Measurements from ENCODE around the gene NSL1. TPM values are rescaled to one million over a fixed set of nuclear protein-coding genes. Genes with fewer than 3 reads are reported as not detected.

The NSL1 gene
- total and polyA plus RNA-seq, 3 donors from 2014 or later, result 29.3 to 52.7 (median 50.0) TPM

DNA sequence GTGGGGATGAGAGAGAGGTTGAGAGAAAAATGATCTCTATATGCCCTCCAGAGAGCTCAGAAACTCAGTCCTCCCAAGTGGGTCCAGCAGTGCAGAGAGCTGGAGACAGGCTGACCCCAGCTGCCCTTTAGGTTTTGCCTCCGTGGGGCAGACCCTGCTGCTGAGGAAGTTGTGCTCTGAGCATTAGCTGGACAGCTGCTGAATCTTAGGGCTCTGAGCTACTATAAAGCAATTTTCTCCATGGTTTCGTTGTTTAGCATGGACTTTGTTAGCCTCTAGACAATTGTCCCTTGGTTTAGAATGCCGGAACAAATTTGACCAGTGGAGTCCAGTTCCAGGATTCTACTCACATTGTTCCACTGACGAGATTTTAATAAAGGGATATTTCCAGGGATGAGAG is 114.0 kb downstream of the NSL1 start:
- 85 to 93% methylated on average over 3 to 4 of the region's 4 CpGs for WGBS, 2 donors
- TF ChIP-seq POLR2A (IDR thresholded peaks at IDR 0.05), result no peak
- TF ChIP-seq, protein P1, sequence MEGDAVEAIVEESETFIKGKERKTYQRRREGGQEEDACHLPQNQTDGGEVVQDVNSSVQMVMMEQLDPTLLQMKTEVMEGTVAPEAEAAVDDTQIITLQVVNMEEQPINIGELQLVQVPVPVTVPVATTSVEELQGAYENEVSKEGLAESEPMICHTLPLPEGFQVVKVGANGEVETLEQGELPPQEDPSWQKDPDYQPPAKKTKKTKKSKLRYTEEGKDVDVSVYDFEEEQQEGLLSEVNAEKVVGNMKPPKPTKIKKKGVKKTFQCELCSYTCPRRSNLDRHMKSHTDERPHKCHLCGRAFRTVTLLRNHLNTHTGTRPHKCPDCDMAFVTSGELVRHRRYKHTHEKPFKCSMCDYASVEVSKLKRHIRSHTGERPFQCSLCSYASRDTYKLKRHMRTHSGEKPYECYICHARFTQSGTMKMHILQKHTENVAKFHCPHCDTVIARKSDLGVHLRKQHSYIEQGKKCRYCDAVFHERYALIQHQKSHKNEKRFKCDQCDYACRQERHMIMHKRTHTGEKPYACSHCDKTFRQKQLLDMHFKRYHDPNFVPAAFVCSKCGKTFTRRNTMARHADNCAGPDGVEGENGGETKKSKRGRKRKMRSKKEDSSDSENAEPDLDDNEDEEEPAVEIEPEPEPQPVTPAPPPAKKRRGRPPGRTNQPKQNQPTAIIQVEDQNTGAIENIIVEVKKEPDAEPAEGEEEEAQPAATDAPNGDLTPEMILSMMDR (IDR thresholded peaks at IDR 0.05), result no peak
- intact Hi-C loops (cut with DNase I; ENCODE audit: low total_unique reads), result no loop called here

DNA sequence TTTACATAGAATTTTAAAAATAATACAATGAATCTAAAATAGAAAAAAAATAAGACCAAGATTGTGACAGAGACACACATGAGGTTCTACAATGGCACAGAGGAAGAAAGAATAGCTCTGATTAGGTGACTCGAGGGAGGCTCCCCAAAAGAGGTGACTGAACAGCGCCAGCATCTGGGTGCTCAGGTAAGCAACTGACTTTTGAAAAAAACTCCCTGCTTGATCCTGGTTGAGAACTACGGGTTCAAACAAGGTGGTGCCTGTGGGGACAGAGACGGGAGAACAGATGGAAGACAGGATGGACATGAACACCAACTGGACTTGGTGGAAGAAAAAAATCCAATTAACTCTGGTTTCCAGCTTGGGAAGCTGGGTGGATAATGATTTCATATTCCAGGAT is 114.4 kb downstream of the NSL1 start:
- Histone ChIP-seq H3K27me3 (no peaks in the 10 kb centered on the region), H3K4me3 (no peak overlapping the region), H3K9me3 (no peaks in the 10 kb centered on the region), H3K36me3 (ENCODE audit: low read depth, missing control alignments) (no peaks in the 10 kb centered on the region), H3K27ac (no peak overlapping the region), H3K4me1 (no peaks in the 10 kb centered on the region)
- no peak for DNase-seq
- intact Hi-C loops (cut with DNase I; ENCODE audit: low total_unique reads), result no loop called here
- WGBS, 2 donors, result 85 to 86% methylated on average over 4 of the region's 4 CpGs
- TF ChIP-seq POLR2A (IDR thresholded peaks at IDR 0.05), result no peak
- TF ChIP-seq, protein P1 (IDR thresholded peaks at IDR 0.05), result no peak

More for the DNA sequence above, 114.0 kb downstream of the NSL1 start:
- no peak for DNase-seq
- H3K36me3 ChIP-seq (ENCODE audit: low read depth, missing control alignments), result no peaks in the 10 kb centered on the region
- H3K9me3 ChIP-seq, result no peaks in the 10 kb centered on the region
- H3K27me3 ChIP-seq, result no peaks in the 10 kb centered on the region
- H3K4me1 ChIP-seq, result no peaks in the 10 kb centered on the region
- H3K4me3 ChIP-seq, result no peak overlapping the region
- no peak overlapping the region for H3K27ac ChIP-seq

Other genes starting within 250 kb of the NSL1 start
- gene ATF3, start 183.0 kb downstream of the NSL1 start, total RNA-seq, result 1 to 10 TPM; 3.2 to 4.6 TPM
- 9.0 TPM for gene ATF3, start 183.0 kb downstream of the NSL1 start, polyA plus RNA-seq (ENCODE audit: insufficient read depth, low read depth, low replicate concordance)
- gene BATF3, start 91.9 kb downstream of the NSL1 start, total RNA-seq, result 1 to 10 TPM; 1.1 to 2.5 TPM
- gene BATF3, start 91.9 kb downstream of the NSL1 start, polyA plus RNA-seq (ENCODE audit: insufficient read depth, low read depth, low replicate concordance), result 4.2 TPM
- 10 to 100 TPM in 1 of 2 donors, 1 to 10 TPM in 1; 9.5 to 17.9 TPM for gene TATDN3, start 117 bp upstream of the NSL1 start, total RNA-seq
- gene TATDN3, start 117 bp upstream of the NSL1 start, polyA plus RNA-seq (ENCODE audit: insufficient read depth, low read depth, low replicate concordance), result 19.7 TPM
- 10 to 100 TPM in 1 of 2 donors, 1 to 10 TPM in 1; 3.2 to 14.3 TPM for gene SPATA45, start 55.9 kb upstream of the NSL1 start, total RNA-seq
- 11.1 TPM for gene SPATA45, start 55.9 kb upstream of the NSL1 start, polyA plus RNA-seq (ENCODE audit: insufficient read depth, low read depth, low replicate concordance)
- gene FLVCR1, start 66.5 kb upstream of the NSL1 start, total RNA-seq, result 10 to 100 TPM; 10.1 to 13.3 TPM
- gene FLVCR1, start 66.5 kb upstream of the NSL1 start, polyA plus RNA-seq (ENCODE audit: insufficient read depth, low read depth, low replicate concordance), result 7.4 TPM
- gene VASH2, start 158.8 kb upstream of the NSL1 start, total RNA-seq, result 10 to 100 TPM in 1 of 2 donors, 1 to 10 TPM in 1; 9.5 to 30.9 TPM
- 18.0 TPM for gene VASH2, start 158.8 kb upstream of the NSL1 start, polyA plus RNA-seq (ENCODE audit: insufficient read depth, low read depth, low replicate concordance)
- gene ANGEL2, start 224.1 kb upstream of the NSL1 start, total RNA-seq, result 10 to 100 TPM; 49.1 to 63.1 TPM
- gene ANGEL2, start 224.1 kb upstream of the NSL1 start, polyA plus RNA-seq (ENCODE audit: insufficient read depth, low read depth, low replicate concordance), result 20.3 TPM

Measured in testis (tissue), 3 donors.